ENCODE results near the gene FRMPD4. TPM values are rescaled to one million over a fixed set of nuclear protein-coding genes. Genes with fewer than 3 reads are reported as not detected.

Gene FRMPD4
- total and polyA plus RNA-seq, 2 donors (not counting 3 experiments of a cell fraction or from before 2014, with no cell fraction given): not detected

DNA sequence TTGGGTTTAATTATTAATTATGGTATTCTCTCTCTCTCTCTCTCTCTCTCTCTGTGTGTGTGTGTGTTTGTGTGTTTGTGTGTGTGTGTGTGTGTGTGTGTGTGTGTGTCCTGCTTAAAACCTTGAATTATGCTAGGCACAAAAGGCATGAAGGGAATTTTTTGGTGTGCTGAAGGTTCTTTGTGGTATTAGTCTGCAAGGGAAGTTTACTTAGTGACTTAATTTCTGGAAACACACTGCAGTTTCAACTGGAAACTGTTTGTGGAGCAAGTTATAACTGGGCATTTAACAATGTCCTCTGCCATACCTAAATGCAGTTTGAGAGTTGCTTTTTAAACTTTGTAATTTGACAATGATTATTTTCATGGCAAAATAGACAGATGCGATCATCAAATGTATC lies 111.7 kb downstream of the FRMPD4 start:
- Histone ChIP-seq H3K9ac (replicated peaks; ENCODE audit: extremely low read depth, insufficient read depth, low read length) (no peak overlapping the region), H3K4me1 (ENCODE audit: control insufficient read depth, extremely low read depth, insufficient read depth, low read length) (no peaks in the 10 kb centered on the region), H3K27me3 (ENCODE audit: control insufficient read depth in 2 of 2, insufficient read depth in 2 of 2, low read length in 2 of 2) (no peaks in the 10 kb centered on the region), H3K36me3 (ENCODE audit: control insufficient read depth in 2 of 2, extremely low read depth in 1 of 2, insufficient read depth in 2 of 2, low read length in 2 of 2) (no peaks in the 10 kb centered on the region), H3K4me2 (ENCODE audit: insufficient read depth, low read length) (no peak overlapping the region), H3K9me1 (replicated peaks; ENCODE audit: control insufficient read depth, extremely low read depth, insufficient read depth, low read length) (no peaks in the 10 kb centered on the region), H2AFZ (ENCODE audit: low read depth, low read length) (no peak overlapping the region), H4K20me1 (replicated peaks; ENCODE audit: control insufficient read depth, extremely low read depth, insufficient read depth, low read length) (no peaks in the 10 kb centered on the region), H3K27ac (ENCODE audit: insufficient read depth, low read depth, low read length) (no peak overlapping the region), H3K4me3 (replicated peaks in 1 of 3; ENCODE audit: insufficient read depth in 1 of 3, low read depth in 1 of 3, low read length in 3 of 3) (no peak overlapping the region), H3K79me2 (ENCODE audit: control insufficient read depth, insufficient read depth, low read length) (no peaks in the 10 kb centered on the region), H3K9me3 (replicated peaks; ENCODE audit: control insufficient read depth, insufficient read depth, low read length) (no peaks in the 10 kb centered on the region)
- intact Hi-C loops (cut with micrococcal nuclease): no loop called here
- no TSS peak for BruUV-seq (replicated peaks)
- TF ChIP-seq EZH2 (IDR thresholded peaks at IDR 0.05; ENCODE audit: borderline replicate concordance, low read depth, low read length, severe bottlenecking): no peak
- no peak for DNase-seq (ENCODE audit: low read depth, low spot score)
- ChIA-PET POLR2A (no interaction called here), CTCF (no interaction called here)
- no peak for FAIRE-seq
- dilution Hi-C loops (cut with MboI; ENCODE audit: extremely low pct_ligation_motif_present, low sequenced_read_pairs): no loop called here

DNA sequence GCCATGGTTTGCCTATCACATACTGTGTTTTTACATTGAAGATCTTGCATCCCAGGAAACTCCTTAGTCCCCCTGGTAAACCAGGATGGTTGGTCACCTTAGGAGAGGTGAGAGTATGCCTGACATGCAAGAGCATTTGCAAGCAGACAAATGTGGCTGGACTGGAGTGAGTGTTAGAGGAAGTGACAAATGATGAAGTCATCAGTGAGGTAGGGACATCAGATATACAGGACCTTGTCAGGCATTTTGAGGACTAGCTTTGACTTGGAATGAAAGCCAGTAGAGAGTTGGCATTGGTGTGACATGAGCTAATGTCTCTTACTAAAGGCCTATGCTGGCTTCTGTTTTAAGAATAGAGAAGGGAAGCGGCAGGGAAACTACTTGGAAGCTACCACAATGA lies 124.9 kb downstream of the FRMPD4 start:
- no TSS peak for BruUV-seq (replicated peaks)
- H2AFZ ChIP-seq (ENCODE audit: low read depth, low read length): no peak overlapping the region
- CTCF ChIA-PET: no interaction called here

More for the DNA sequence above, 124.9 kb downstream of the FRMPD4 start:
- no peaks in the 10 kb centered on the region for H4K20me1 ChIP-seq (replicated peaks; ENCODE audit: control insufficient read depth, extremely low read depth, insufficient read depth, low read length)
- no peaks in the 10 kb centered on the region for H3K36me3 ChIP-seq (ENCODE audit: control insufficient read depth in 2 of 2, extremely low read depth in 1 of 2, insufficient read depth in 2 of 2, low read length in 2 of 2)
- H3K4me3 ChIP-seq (replicated peaks in 1 of 3; ENCODE audit: insufficient read depth in 1 of 3, low read depth in 1 of 3, low read length in 3 of 3): no peak overlapping the region
- no peak overlapping the region for H3K9ac ChIP-seq (replicated peaks; ENCODE audit: extremely low read depth, insufficient read depth, low read length)
- intact Hi-C loops (cut with micrococcal nuclease) (no loop called here), dilution Hi-C loops (cut with MboI; ENCODE audit: extremely low pct_ligation_motif_present, low sequenced_read_pairs) (no loop called here)
- H3K27ac ChIP-seq (ENCODE audit: insufficient read depth, low read depth, low read length): no peak overlapping the region
- POLR2A ChIA-PET: no interaction called here
- TF ChIP-seq MYC (IDR thresholded peaks at IDR 0.05; ENCODE audit: low read depth, low read length): no peak
- no peak for TF ChIP-seq FOS (IDR thresholded peaks at IDR 0.05; ENCODE audit: borderline replicate concordance, insufficient read depth, low read length)
- TF ChIP-seq JUN (IDR thresholded peaks at IDR 0.05; ENCODE audit: borderline replicate concordance, insufficient read depth, insufficient read length, low read depth): no peak
- TF ChIP-seq EZH2 (IDR thresholded peaks at IDR 0.05; ENCODE audit: borderline replicate concordance, low read depth, low read length, severe bottlenecking): no peak
- TF ChIP-seq, protein P1, sequence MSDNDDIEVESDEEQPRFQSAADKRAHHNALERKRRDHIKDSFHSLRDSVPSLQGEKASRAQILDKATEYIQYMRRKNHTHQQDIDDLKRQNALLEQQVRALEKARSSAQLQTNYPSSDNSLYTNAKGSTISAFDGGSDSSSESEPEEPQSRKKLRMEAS (IDR thresholded peaks at IDR 0.05; ENCODE audit: insufficient read depth, insufficient read length): no peak
- TF ChIP-seq, protein P2, sequence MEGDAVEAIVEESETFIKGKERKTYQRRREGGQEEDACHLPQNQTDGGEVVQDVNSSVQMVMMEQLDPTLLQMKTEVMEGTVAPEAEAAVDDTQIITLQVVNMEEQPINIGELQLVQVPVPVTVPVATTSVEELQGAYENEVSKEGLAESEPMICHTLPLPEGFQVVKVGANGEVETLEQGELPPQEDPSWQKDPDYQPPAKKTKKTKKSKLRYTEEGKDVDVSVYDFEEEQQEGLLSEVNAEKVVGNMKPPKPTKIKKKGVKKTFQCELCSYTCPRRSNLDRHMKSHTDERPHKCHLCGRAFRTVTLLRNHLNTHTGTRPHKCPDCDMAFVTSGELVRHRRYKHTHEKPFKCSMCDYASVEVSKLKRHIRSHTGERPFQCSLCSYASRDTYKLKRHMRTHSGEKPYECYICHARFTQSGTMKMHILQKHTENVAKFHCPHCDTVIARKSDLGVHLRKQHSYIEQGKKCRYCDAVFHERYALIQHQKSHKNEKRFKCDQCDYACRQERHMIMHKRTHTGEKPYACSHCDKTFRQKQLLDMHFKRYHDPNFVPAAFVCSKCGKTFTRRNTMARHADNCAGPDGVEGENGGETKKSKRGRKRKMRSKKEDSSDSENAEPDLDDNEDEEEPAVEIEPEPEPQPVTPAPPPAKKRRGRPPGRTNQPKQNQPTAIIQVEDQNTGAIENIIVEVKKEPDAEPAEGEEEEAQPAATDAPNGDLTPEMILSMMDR (IDR thresholded peaks at IDR 0.05; ENCODE audit: extremely low read depth in 1 of 2, insufficient read depth in 1 of 2, low read depth in 1 of 2, low read length in 2 of 2): no peak
- no peak for TF ChIP-seq GATA2 (IDR thresholded peaks at IDR 0.05; ENCODE audit: insufficient read depth, insufficient read length, low read depth, low read length)
- TF ChIP-seq POLR2AphosphoS5 (IDR thresholded peaks at IDR 0.05; ENCODE audit: insufficient read depth, low read depth, low read length): no peak
- TF ChIP-seq POLR2A (IDR thresholded peaks at IDR 0.05; ENCODE audit: low read depth, low read length): no peak
- no peaks in the 10 kb centered on the region for H3K27me3 ChIP-seq (ENCODE audit: control insufficient read depth in 2 of 2, insufficient read depth in 2 of 2, low read length in 2 of 2)
- H3K79me2 ChIP-seq (ENCODE audit: control insufficient read depth, insufficient read depth, low read length): no peaks in the 10 kb centered on the region
- no peaks in the 10 kb centered on the region for H3K9me3 ChIP-seq (replicated peaks; ENCODE audit: control insufficient read depth, insufficient read depth, low read length)
- H3K9me1 ChIP-seq (replicated peaks; ENCODE audit: control insufficient read depth, extremely low read depth, insufficient read depth, low read length): no peaks in the 10 kb centered on the region
- FAIRE-seq: no peak
- H3K4me2 ChIP-seq (ENCODE audit: insufficient read depth, low read length): no peak overlapping the region
- DNase-seq (ENCODE audit: low read depth, low spot score): no peak
- H3K4me1 ChIP-seq (ENCODE audit: control insufficient read depth, extremely low read depth, insufficient read depth, low read length): no peaks in the 10 kb centered on the region
